AG10803 (cell line): ENCODE results near the gene LSM3.

Experiments used
- DNase-seq: peaks from one replicate; pipeline ENCODE4 v3.0.0; 2010; ENCODE audit warnings: low read depth
- H3K4me3 ChIP-seq: 2 replicates; pipeline ENCODE4 v1.5.1; 2011; ENCODE audit warnings: mild to moderate bottlenecking, low read length, control low read depth
- CTCF ChIP-seq: conservative IDR thresholded peaks from 2 replicates; pipeline ENCODE4 v1.5.1; 2011; ENCODE audit warnings: mild to moderate bottlenecking, low read length, control low read depth, inconsistent platforms

The LSM3 gene

GRCh38 chr3:14152963-14153355 is 25.7 kb upstream of the LSM3 start:
- DNase-seq = no peak
- no peak for TF ChIP-seq CTCF
- H3K4me3 ChIP-seq = no peak overlapping the region

GRCh38 chr3:14153663-14154062 is 25.0 kb upstream of the LSM3 start:
- no peak for TF ChIP-seq CTCF
- DNase-seq = no peak
- H3K4me3 ChIP-seq = no peak overlapping the region

DNA sequence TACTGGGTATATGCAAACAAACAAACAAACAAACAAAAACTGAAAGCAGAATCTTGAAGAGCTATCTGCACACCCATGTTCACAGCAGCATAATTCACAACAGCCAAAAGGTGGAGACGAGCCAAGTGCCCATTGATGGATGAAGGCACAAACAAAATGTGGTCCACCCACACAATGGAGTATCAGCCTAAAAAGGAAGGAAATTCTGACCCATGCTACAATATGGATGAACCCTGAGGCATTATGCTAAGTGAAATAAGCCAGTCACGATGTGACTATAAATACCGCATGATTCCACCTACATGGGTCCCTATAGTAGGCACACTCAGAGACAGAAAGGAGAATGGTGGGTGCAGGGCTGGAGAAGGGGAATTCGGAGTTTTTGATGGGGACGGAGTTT is 24.3 kb upstream of the LSM3 start:
- H3K4me3 ChIP-seq = no peak overlapping the region
- no peak for TF ChIP-seq CTCF
- DNase-seq = no peak

GRCh38 chr3:14154895-14155440 is 23.6 kb upstream of the LSM3 start:
- no peak for TF ChIP-seq CTCF
- DNase-seq = no peak
- no peak overlapping the region for H3K4me3 ChIP-seq

GRCh38 chr3:14156201-14156600 is 22.4 kb upstream of the LSM3 start:
- no peak overlapping the region for H3K4me3 ChIP-seq
- no peak for DNase-seq
- TF ChIP-seq CTCF = no peak

GRCh38 chr3:14156843-14157561 is 21.6 kb upstream of the LSM3 start:
- DNase-seq = no peak
- H3K4me3 ChIP-seq = no peak overlapping the region
- TF ChIP-seq CTCF = no peak

- no peak for DNase-seq
- no peak overlapping the region for H3K4me3 ChIP-seq
- TF ChIP-seq CTCF = no peak
Observed at GRCh38 chr3:14157951-14158350, 20.7 kb upstream of the LSM3 start.
